ENCODE measurements around the gene HNRNPA3. TPM values are rescaled to one million over a fixed set of nuclear protein-coding genes. Genes with fewer than 3 reads are reported as not detected.
A peak's percentile ranks its signal among the peaks of the same experiment; 100 is the strongest.

The HNRNPA3 gene
- total and polyA plus RNA-seq, 2 donors (not counting 1 experiment from before 2014, with no cell fraction given): 45.1 to 200 TPM

DNA sequence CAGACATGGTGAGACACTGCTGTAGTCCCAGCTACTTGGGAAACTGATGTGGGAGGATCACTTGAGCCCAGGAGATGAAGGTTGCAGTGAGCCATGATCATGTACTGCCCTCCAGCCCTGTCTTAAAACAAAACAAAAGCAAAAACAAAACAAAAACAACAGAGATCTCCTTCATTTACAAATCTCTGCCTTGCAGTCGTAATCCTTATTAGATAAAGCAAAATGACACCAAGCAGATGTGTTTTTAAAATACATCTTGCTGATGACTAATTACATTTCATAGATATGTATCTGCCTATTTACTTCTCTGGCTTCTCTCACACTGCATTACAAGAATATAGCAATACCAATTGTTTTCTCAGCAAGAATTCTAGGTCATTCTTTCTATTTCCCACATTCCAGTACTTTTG, 29.1 kb downstream of the HNRNPA3 start:
- TF ChIP-seq, protein P1, sequence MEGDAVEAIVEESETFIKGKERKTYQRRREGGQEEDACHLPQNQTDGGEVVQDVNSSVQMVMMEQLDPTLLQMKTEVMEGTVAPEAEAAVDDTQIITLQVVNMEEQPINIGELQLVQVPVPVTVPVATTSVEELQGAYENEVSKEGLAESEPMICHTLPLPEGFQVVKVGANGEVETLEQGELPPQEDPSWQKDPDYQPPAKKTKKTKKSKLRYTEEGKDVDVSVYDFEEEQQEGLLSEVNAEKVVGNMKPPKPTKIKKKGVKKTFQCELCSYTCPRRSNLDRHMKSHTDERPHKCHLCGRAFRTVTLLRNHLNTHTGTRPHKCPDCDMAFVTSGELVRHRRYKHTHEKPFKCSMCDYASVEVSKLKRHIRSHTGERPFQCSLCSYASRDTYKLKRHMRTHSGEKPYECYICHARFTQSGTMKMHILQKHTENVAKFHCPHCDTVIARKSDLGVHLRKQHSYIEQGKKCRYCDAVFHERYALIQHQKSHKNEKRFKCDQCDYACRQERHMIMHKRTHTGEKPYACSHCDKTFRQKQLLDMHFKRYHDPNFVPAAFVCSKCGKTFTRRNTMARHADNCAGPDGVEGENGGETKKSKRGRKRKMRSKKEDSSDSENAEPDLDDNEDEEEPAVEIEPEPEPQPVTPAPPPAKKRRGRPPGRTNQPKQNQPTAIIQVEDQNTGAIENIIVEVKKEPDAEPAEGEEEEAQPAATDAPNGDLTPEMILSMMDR (IDR thresholded peaks at IDR 0.05): no peak
- TF ChIP-seq EZH2 (IDR thresholded peaks at IDR 0.05; ENCODE audit: borderline replicate concordance, insufficient read depth, low read depth, low read length, poor library complexity, severe bottlenecking): no peak
- POLR2A ChIA-PET: interaction anchor here (4.0 kb wide), 1 partner anchor 22 kb away, joined by 17 read pairs; the partner anchor contains the start of gene NFE2L2
- H3K4me1 ChIP-seq (ENCODE audit: control insufficient read depth in 2 of 2, insufficient read depth in 2 of 2, low read length in 2 of 2): peaks cover 48 to 50% of the 10 kb centered on the region in 2 donors
- H3K27me3 ChIP-seq (replicated peaks in 1 of 4; ENCODE audit: control extremely low read depth in 1 of 4, control insufficient read depth in 3 of 4, insufficient read depth in 4 of 4, low read length in 3 of 4): no peaks in the 10 kb centered on the region
- H3K4me3 Mint-ChIP-seq: peak overlapping the region; percentile 13
- no peaks in the 10 kb centered on the region for H3K9me3 Mint-ChIP-seq (ENCODE audit: insufficient read depth)
- peak overlapping the region; percentile 62 for H3K27ac Mint-ChIP-seq
- DNase-seq (no peak), ATAC-seq (ENCODE audit: low read depth) (no peak)
- peaks cover 99% of the 10 kb centered on the region for H3K79me2 ChIP-seq (ENCODE audit: control insufficient read depth, insufficient read depth, low read length)
- no peaks in the 10 kb centered on the region for H3K9me3 ChIP-seq (ENCODE audit: control extremely low read depth in 1 of 3, control insufficient read depth in 2 of 3, insufficient read depth in 1 of 3, low read length in 2 of 3)
- CTCF ChIA-PET: interaction anchor here (4.9 kb wide), 1 partner anchor 23 kb away, joined by 46 read pairs; the partner anchor contains the start of gene NFE2L2
- H3K4me3 ChIP-seq (ENCODE audit: control extremely low read depth in 1 of 5, extremely low read depth in 1 of 5, insufficient read depth in 1 of 5, low read depth in 2 of 5, low read length in 4 of 5): no peak overlapping the region
- no peaks in the 10 kb centered on the region for H3K36me3 ChIP-seq (replicated peaks in 1 of 2; ENCODE audit: control extremely low read depth in 1 of 2, control insufficient read depth in 1 of 2, extremely low read depth in 1 of 2, insufficient read depth in 2 of 2, low read length in 1 of 2)
- H3K4me1 Mint-ChIP-seq: peaks cover 79% of the 10 kb centered on the region
- peaks cover 78% of the 10 kb centered on the region for H4K20me1 ChIP-seq (ENCODE audit: control insufficient read depth, insufficient read depth, low read length, poor library complexity, severe bottlenecking)
- no peak overlapping the region for H2AFZ ChIP-seq (ENCODE audit: insufficient read depth, low read depth, low read length, poor library complexity, severe bottlenecking)
- no peak overlapping the region for H3K4me2 ChIP-seq (replicated peaks; ENCODE audit: low read depth, low read length, poor library complexity, severe bottlenecking)
- no peak overlapping the region for H3K9ac ChIP-seq (ENCODE audit: low read length)
- peak overlapping the region; percentile 15 to 60 for H3K27ac ChIP-seq (ENCODE audit: low read length in 2 of 2)
- WGBS (ENCODE audit: insufficient coverage): no CpG with 5 or more reads among the region's 1 CpG
- no peaks in the 10 kb centered on the region for H3K27me3 Mint-ChIP-seq
- intact Hi-C loops (cut with micrococcal nuclease): loop anchor here (2.0 kb wide), 1 partner anchor 29 kb away; the partner anchor contains the start of gene HNRNPA3

DNA sequence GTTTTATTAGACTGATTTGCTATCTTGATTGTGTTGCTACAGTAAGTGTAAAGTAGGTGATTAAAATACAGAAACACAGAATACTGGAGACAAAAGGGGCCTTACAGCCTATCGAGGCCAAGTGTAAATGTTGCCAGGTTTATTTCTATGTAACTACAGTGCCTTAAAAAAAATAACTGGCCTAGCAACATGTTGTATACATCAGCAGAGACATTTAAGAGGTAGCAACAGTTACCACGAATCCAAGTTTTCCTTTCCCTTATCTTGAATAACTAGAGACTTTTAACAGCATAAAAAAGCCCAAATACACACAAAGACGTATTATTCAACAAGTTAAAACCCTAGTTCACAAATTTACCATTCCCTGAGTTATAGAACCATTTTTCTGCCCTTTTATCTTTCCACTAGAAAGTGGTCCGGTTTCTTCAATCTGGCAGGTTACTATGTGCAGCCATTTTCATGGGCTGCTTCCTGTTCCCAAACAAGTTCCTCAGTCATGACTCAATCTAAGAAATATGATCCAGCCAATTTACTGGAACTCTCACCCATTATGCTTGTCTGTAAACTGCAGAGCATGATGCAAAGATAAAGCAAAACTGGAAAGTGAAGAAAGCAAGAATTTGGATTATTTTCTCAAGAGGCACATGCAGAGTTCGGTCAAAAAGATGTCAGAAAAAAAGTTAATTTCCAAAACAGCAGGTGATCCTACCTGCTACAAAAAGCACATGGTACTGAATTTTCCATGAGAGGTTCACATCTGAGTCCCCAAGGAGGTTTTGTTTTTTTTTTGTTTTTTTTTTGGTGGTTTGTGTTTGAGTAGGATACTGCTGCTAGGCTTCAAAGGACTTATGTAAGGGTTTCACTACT, 29.8 kb downstream of the HNRNPA3 start:
- H3K36me3 ChIP-seq (replicated peaks in 1 of 2; ENCODE audit: control extremely low read depth in 1 of 2, control insufficient read depth in 1 of 2, extremely low read depth in 1 of 2, insufficient read depth in 2 of 2, low read length in 1 of 2): no peaks in the 10 kb centered on the region
- H3K9ac ChIP-seq (ENCODE audit: low read length): no peak overlapping the region
- H3K4me2 ChIP-seq (replicated peaks; ENCODE audit: low read depth, low read length, poor library complexity, severe bottlenecking): peak overlapping the region; percentile 7
- no peaks in the 10 kb centered on the region for H3K27me3 Mint-ChIP-seq
- TF ChIP-seq EZH2 (IDR thresholded peaks at IDR 0.05; ENCODE audit: borderline replicate concordance, insufficient read depth, low read depth, low read length, poor library complexity, severe bottlenecking): no peak
- TF ChIP-seq, protein P1 (IDR thresholded peaks at IDR 0.05): no peak
- CTCF ChIA-PET: interaction anchor here (4.9 kb wide), 1 partner anchor 22 kb away, joined by 46 read pairs; the partner anchor contains the start of gene NFE2L2
- peak overlapping the region; percentile 15 to 60 for H3K27ac ChIP-seq (ENCODE audit: low read length in 2 of 2)
- peaks cover 48 to 50% of the 10 kb centered on the region in 2 donors for H3K4me1 ChIP-seq (ENCODE audit: control insufficient read depth in 2 of 2, insufficient read depth in 2 of 2, low read length in 2 of 2)
- H4K20me1 ChIP-seq (ENCODE audit: control insufficient read depth, insufficient read depth, low read length, poor library complexity, severe bottlenecking): peaks cover 78% of the 10 kb centered on the region
- peaks cover 99% of the 10 kb centered on the region for H3K79me2 ChIP-seq (ENCODE audit: control insufficient read depth, insufficient read depth, low read length)
- POLR2A ChIA-PET: no interaction called here
- peak overlapping the region; percentile 51 for H3K4me3 Mint-ChIP-seq
- H3K4me3 ChIP-seq (ENCODE audit: control extremely low read depth in 1 of 5, extremely low read depth in 1 of 5, insufficient read depth in 1 of 5, low read depth in 2 of 5, low read length in 4 of 5): no peak overlapping the region
- no peak for ATAC-seq (ENCODE audit: low read depth)
- 74% methylated on average over 4 of the region's 5 CpGs for WGBS (ENCODE audit: insufficient coverage)
- no peaks in the 10 kb centered on the region for H3K9me3 ChIP-seq (ENCODE audit: control extremely low read depth in 1 of 3, control insufficient read depth in 2 of 3, insufficient read depth in 1 of 3, low read length in 2 of 3)
- no peaks in the 10 kb centered on the region for H3K27me3 ChIP-seq (replicated peaks in 1 of 4; ENCODE audit: control extremely low read depth in 1 of 4, control insufficient read depth in 3 of 4, insufficient read depth in 4 of 4, low read length in 3 of 4)
- H3K9me3 Mint-ChIP-seq (ENCODE audit: insufficient read depth): no peaks in the 10 kb centered on the region
- H3K27ac Mint-ChIP-seq: peak overlapping the region; percentile 74
- intact Hi-C loops (cut with micrococcal nuclease): no loop called here
- H3K4me1 Mint-ChIP-seq: peaks cover 85% of the 10 kb centered on the region
- no peak for DNase-seq
- no peak overlapping the region for H2AFZ ChIP-seq (ENCODE audit: insufficient read depth, low read depth, low read length, poor library complexity, severe bottlenecking)

All from B cell (primary cell).